SW480 (cell line): ENCODE data around the gene SESN1.

ENCODE experiments used
- DNase-seq: peaks from one replicate; pipeline ENCODE4 v3.0.0-alpha.2; 2016; ENCODE audit warnings: low spot score

The SESN1 gene

DNA sequence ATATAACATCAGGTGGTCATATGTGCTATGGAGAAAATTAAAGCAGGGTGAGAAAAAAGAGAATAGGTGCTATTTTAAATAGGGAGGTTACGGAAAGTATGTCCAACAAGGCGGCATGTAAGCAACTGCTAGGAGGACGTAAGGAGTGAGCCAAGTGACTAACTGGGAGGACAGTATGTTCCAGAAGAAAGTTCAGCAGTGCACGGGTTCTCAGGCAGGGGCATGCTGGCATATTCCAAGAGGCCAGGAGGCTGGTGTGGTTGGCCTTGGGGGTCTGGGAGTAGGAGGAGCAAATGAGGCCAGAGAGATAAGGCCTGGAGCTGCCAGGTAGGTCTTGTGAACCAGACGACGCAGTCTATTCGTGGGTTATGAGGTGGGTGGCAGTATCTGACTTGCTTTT lies 134.0 kb downstream of the SESN1 start:
- no peak for DNase-seq

GRCh38 chr6:108959972-108960582 lies 134.6 kb downstream of the SESN1 start:
- no peak for DNase-seq

GRCh38 chr6:108958900-108959770 lies 135.5 kb downstream of the SESN1 start:
- no peak for DNase-seq

- no peak for DNase-seq
Observed at GRCh38 chr6:108957221-108957620, 137.4 kb downstream of the SESN1 start.

DNA sequence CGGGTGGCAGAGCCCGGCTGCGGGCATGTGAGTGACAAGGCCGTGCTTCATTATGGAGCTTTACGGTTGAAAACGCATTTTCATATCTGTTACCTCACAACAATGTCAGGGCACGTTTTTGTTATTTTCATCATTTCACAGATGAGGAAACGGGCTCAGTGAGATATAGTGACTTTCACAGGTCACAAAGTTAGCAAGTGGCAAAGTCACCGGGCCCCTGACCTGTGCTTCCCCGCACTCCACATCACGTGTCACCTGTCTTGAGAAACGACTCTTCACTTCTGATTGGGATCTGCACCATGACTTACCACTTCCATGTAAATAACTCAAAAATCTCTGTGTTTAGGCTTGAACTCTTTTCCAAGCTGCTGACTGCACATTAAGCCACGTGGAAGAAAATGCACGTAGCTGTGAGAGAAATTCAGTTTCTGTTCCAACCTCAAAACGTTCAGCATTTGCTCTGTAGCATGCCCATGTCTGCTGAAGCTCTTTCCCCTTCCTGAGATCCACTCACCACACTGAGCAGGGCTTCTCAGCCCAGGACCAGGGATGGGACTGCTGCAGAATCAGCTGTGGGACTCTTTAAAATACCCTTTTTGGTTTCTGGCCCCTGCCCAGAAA lies 139.2 kb downstream of the SESN1 start:
- DNase-seq, result no peak

DNA sequence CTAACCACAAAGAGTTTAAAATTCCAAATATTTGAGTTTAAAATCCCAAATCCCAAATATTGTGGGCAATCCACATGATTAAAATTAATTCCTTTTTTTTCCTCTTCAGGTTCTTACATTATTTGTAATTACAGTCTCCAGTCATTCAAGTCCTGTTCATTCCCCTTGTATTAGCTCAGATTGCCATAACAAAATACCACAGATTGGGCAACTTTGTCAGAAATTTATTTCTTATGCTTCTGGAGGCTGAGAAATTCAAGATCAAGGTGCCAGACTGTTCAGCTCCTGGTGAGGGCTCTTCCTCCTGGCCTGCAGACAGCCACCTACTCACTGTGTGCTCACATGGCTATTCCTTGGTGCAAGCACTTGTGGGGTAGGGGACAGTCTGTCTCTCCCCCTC lies 141.0 kb downstream of the SESN1 start:
- DNase-seq, result no peak

DNA sequence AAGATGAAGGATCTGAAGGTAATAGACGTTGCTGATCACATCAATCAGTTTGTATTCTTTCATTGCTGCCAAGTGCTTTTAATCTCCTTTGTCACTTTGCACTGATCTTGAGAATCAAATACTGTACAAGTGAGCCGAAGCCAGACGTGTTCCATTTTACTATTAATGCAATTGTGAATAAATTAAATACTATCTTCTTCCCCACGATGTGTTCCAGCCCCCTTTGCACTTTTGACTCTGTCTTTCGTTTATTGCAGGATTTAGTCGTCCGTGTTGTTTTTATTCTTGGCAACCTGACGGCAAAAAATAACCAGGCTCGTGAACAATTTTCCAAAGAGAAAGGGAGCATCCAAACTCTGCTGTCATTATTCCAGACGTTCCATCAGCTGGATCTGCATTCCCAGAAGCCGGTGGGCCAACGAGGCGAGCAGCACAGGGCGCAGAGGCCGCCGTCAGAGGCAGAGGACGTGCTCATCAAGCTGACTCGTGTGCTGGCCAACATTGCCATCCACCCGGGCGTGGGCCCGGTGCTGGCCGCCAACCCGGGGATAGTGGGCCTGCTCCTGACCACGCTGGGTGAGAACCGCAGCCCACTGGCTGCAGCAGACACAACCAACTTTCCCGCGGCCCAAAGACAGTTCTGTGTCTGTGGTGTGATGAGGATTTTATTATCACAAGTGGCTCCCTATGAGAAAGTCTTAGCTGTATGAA lies 141.7 kb downstream of the SESN1 start:
- DNase-seq, result no peak

GRCh38 chr6:108951351-108951953 lies 143.2 kb downstream of the SESN1 start:
- DNase-seq, result no peak

DNA sequence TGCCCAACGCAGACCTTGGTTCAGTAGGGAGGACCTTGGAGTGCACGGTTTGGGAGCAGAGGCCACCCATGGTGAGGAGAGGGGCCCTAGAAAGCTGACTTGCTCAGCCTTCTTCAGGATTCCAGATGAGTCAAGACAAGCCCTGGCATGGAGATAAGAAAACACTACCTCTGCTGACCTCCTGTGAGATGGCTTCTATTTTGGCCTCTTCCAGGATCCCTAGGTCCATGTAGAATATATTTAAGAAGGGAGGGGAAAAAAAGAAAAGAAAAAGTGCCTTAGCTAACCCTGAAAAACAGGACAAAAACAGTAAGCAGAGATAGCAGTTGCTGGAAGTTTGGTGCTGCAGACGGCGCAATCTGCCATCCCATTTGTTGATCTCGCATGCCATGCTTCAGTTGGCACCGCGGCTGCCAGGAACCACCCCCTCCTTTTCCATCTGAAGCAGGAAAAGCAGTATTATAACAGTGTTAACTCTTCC lies 146.4 kb downstream of the SESN1 start:
- no peak for DNase-seq

- no peak for DNase-seq
Observed at GRCh38 chr6:108947114-108947854, 147.4 kb downstream of the SESN1 start.

DNA sequence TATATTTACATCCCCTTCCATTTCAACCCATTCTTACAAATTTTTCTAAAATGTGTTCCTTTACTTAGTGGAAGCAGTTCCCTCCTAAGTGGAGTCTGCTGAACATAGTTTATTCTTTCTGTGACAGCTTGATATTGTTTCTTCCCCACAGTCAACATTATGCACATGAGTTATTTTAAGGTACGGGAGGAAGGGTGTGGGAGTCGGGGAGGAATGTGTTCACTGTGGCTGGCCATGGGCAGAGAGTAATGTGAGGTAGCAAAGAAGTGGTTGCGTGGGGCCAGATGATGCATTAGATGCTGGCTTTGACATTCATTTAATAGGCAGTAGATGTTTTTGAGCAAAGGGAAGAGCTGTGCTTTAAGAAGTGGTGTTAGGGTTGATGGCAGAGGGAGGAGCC lies 148.0 kb downstream of the SESN1 start:
- DNase-seq, result no peak

- no peak for DNase-seq
Observed at GRCh38 chr6:108945681-108946159, 148.9 kb downstream of the SESN1 start.

DNA sequence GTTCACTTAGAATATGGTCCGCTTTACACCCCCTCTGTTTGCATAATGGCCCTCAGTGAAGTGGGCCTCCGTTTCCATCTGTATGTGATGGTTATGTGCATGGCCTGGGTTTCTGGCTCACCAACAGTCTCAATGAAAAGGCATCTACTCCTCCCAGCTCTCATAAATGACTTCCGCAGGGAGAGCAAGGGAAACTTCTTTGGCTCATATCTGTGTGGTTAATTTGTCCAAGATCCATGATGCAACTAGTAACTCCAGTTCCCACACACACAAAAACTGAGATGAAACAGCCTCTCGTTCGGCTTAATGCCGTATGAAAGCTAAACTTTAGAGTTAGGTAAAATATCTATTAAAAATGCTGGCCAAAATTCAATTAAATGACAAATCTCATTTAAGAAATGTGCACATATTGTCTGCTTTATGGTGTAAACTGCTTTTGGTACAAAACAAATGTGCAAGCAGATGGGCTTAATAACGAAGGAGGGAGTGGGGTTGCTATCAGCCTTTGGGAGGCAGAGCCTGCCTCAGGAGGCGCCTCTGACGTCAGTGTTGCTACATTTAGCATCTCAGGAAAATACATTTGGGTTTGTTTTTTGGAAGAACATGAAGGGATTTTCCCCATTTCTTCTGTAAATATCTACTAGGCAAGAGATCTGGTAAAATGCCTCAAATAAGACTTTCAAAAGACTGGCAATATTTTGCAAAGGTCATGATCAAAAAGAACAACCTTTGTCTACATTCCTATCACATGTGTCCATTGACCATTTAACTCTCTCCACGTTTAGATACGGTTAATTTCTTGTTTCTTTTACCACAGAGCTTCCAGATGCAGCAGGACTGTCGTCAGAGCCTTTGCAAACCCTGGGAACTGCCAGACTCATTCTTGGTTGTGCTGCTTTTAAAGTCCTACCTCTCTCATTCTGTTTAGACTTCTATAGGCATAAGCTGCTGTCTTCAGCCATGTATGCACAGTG lies 149.7 kb downstream of the SESN1 start:
- DNase-seq, result no peak

GRCh38 chr6:108944071-108944470 lies 150.6 kb downstream of the SESN1 start:
- DNase-seq, result no peak

GRCh38 chr6:108942556-108943492 lies 151.8 kb downstream of the SESN1 start:
- no peak for DNase-seq

- DNase-seq, result no peak
Observed at GRCh38 chr6:108941859-108942258, 152.8 kb downstream of the SESN1 start.

DNA sequence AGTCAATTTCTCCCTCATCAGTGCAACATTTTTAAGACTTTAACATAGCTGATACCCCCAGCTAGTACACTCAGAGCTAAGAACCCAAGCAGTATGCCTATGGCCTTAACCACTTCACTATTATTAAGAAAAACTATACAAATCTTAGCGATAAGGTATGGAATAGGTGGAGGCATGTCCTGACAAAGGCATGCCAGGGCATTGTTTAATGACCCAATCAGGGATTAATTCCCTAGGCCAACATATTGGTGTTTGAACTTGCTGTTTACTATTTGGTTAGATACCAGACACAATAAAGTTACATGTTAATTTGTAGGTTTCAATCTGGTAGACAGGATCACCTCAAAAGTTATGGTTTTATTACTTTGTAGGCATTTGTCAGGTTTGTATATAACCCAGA lies 153.4 kb downstream of the SESN1 start:
- no peak for DNase-seq

DNA sequence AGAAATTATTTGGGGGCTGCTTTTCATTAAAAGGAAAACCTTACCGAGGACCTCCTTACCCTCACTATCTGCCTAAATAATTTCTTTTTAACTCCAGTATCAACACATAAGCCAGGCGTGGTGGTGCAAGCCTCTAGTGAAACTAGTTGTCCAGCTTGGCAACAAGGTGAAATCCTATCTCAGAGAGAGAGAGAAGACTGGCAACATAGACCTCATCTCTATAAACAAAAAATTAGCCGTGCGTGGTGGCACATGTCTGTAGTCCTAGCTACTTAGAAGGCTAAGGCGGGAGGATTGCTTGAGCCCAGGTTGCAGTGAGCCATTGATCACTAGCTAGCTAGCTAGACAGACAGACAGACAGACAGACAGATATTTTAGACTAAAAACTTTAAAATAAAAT lies 153.9 kb downstream of the SESN1 start:
- DNase-seq, result no peak

- no peak for DNase-seq
Observed at GRCh38 chr6:108937170-108937569, 157.5 kb downstream of the SESN1 start.
